GDM1 (cell line): ENCODE data around the gene CDK5RAP3.

ENCODE experiments used
- DNase-seq: peaks from one replicate; lab custom pipeline; 2025; lab: John Stamatoyannopoulos, UW

Gene CDK5RAP3

DNA sequence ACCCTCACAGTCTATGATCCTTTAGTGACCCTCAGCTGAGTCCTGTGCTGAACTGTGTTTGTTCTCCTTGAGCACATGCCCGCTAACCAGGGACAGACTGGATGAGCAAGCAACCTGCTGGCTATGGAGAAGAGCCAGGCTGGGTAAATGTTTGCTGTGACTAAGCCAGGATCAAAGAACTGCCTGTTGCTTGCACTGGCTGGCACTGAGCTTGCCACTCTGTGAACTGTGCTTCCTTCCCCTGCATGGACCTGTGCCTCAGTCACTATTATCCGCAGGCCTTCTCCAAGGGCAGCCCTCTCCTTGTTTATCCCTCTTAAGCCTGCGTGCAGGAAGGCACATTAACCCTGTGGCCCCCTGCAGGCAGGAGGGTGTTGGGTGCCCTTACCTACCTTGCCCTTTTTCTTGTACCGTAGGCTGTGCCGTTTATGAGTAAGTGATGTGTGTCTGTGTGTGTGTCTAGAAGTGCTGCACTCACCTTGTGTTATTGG, 22.2 kb upstream of the CDK5RAP3 start:
- no peak for DNase-seq

DNA sequence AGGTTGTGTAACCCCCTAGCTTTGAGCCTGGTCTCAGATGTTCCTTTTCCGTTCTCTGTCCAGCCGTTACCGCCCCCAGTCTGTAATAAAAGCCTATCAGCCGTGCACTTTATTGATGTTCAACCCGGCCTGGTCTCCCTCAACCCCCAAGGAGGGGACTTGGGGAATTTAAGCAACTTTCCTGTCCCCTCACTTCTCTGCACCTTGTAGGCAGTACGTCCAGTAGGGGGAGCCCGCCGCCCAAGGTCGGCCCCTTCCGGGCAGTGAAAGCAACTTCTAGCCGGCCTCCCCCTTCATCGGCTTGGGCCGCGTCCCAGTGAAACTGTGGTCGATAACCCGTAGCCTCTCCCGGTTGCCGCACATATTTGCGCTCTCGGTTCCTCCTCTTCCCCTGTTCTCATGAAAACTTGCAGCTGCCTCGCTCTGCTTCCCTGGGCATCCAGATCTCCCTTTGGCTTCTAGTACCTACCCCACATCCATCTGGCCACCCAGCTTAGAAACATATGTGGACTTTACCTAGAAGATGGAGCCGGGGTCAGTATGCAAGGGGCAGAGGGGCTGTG, 21.6 kb upstream of the CDK5RAP3 start:
- DNase-seq = peak; percentile 43

DNA sequence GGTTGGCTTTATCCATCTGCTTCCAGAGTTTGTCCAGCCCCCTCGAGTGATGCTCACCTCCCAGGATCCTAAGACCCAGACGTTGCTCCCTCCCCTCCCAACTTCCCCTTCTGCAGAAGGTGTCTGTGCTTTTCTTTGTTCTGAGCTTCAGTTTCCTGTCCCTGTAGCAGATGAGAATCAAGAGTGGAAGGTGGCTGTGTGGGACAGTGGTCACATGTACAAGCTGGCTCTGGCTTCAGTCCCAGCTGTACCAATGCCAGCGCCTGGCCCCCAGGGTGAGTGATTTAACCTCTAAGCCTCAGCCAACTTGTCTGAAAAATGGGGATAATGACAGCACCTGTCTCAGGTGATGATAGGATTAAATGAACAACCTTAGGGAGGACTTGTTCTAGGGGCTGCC, 21.0 kb upstream of the CDK5RAP3 start:
- no peak for DNase-seq

DNA sequence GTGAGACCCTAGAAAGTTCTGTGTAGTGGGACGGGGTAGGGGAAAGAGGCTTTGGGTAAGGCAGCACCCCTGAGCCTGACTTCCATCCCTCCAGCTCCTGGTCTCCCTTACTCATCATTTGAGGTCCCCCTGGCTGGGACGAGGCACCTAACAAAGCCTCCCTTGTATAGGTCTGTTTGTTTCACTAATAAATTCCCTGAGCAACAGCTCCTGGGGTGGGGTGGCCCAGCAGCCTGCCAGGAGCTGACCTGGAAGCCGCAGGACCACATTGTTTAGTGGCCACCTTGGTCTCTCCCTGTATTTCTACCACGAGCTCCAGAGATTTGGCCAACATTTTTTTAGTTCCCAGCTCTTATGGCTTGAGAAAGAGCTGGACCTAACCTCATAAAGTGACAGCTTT, 20.5 kb upstream of the CDK5RAP3 start:
- DNase-seq = no peak

DNA sequence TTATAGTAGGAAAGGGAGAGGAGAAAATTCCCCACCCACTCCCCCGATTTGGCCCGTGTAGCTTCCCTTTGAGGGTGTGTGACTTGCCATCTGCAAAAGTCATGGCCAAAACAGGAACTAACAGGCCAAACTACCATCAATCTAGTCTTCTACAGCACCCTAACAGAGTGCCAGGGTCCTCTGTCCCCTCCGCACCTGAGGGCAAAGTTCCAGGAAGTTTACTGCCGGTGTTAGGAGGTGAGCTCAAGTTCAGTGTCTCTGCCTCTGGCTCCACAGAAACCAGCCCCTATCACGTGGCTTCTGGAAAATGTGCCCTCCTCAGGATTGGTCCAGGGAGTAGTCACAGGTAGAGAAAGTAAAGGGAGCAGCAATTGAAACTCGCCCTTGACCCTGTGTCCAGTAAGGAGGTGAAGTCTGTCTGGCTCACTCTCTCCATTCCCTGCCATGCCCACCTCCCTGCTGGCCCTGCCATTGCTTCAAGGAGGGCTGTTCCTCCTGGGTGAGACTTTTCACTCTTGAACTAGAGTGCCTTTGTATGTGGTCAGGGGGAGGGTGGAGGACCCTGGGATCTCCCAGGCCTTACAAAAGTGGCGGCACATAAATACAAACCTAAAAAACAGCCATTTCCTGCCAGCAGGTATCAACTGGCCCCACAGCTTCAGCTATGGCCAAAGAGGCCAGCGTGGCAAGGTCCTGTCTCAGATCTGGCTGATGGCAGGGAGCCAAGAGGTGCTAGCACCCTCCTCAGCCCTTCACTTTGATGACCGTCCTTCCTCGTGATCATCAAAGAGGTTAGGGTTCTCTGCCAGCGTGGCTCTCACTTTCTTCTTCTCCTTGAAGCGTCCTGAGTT, 18.5 kb upstream of the CDK5RAP3 start:
- DNase-seq = no peak

DNA sequence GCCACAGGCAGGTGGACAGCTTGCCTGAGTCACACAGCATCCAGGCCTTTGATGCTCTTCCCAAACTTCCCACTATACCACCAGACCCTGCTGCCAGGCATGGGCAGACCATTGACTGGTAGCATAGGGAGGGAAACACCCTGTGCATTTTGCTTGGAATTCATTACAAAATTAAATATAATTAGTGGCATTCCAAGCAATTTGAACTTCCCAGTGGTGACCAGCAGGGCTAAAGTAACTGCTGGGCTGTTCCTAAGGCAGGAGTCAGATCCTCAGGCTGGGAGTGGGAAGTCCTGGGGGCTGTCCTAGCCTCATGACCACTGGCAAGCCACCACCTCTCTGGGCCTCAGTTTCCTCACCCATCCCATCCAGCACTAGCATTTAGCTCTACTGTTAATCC, 17.0 kb upstream of the CDK5RAP3 start:
- no peak for DNase-seq

DNA sequence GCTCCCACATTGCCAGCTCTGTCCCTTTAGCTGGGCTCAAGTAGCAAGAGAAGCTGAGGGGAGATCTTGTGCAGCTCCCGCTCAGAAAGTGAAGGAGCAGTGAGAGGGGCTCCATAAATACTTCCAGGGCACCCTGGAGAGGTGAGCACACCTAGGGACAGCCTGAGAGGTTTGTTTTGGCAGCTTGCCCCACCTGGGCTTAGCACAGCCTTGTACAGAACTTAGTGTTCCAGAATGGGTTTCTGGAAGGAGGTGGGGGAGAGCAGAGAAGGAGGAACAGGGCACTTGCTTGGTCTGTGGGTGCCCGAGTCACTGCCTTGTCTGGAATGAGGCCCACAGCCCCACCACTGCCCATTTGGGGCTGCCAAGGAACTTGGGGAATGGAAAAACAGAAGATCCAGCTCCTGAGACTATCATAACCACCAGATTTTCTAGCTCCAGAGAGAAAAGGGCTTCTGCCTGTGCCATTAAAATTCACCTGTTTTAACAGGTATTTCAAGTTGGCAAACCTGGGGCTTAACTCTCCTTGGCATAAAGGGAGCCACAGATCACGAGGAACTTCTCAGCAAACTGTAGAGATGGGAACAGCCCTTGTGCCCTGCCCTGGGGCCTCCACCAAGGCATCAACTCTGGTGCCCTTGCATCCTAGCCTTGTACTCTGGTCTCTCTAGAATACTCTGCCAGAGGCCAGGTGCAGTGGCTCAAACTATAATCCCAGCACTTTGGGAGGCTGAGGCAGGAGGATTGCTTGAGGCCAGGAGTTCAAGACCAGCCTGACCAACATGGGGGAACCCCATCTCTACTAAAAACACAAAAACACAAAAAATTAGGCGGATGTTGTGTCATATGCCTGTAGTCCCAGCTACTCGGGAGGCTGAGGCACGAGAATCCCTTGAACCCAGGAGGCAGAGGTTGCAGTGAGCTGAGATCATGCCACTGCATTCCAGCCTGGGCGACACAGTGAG, 15.1 kb upstream of the CDK5RAP3 start:
- DNase-seq = no peak

DNA sequence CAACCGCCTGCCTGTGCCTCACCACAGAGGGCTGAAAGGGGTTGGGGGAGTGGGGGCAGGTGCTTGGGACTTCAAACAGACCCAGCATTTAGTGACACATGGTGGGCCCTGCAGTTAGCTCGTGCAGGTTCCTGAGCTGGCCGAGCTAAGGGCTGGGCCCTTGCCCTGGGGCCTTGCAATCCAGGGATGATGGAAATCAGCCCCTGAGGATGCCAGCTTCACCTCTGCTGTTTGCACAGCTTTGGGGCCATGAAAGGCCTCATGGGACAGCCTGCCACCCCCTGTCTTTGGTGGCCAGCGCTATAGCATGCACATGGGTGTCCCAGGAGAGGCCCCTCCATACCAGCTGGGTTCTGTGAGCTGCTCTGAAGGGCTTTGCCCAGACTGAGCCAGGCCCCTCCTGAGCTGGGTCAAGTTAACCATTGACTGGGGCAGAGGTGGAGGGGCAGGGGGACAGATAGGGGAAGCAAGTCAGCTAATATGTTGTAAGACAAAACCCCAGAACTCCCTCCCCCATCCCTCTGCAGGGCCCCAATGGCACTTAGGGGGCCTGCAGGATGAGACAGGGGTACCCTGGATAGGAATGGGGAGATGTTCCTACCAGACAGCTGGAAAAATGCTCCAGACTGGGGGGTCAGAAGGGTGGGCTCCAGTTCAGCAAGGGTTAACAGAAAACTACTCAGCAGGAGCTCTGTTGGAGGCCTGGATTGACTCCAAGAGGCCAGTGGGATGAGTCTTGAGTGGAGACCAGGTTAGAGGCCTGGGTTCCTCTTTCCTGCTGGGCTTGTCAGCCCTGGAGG, 13.9 kb upstream of the CDK5RAP3 start:
- DNase-seq = no peak

DNA sequence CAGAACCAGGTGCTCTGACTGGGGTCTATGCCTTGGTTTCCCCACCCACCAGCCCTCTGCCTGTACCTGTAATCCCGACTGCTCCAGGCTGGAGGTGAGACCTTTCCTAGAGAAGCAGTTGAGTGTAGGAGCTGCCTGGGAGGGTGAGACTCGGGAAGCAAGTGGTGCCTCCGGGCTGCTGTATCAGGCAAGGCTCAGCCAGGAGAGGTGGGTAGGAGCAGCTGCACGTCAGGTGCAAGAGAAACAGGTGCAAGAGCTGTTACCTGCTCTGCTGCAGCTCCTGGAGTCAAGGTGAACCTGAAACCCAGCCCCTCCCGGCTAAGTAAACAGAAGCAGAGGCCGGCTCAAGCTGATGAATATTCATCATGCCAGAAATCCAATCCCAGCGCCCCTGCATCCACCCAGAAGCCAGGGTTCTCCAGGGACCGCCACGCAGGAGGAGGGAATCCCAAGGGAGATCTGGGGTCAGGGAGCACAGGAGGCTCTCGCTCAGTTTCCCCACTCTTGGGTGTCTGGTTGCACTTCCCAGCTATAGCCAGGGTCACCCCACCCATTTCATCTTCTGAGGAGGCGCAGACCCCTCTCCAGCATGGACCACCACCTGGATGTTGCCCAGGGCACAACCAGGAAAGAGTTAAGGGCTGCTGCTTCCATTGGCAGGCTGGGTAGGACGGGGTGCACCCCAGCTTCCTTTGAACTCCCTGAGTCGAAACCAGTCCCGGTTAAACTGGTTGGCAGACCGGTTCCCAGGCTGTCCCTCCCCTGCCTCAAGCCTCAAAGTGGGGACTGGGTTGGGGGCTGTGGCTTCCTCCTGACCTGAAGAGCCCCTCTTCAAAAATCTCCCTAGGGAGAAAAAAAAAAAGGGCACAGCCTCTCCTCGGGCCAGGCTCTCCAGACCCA, 13.1 kb upstream of the CDK5RAP3 start, which contains the start of gene PRR15L:
TSS of gene PRR15L (minus strand) at position 293 of the 900 bp plus-strand sequence. CDS start 4,649 bp downstream, outside the sequence.
- DNase-seq = no peak

DNA sequence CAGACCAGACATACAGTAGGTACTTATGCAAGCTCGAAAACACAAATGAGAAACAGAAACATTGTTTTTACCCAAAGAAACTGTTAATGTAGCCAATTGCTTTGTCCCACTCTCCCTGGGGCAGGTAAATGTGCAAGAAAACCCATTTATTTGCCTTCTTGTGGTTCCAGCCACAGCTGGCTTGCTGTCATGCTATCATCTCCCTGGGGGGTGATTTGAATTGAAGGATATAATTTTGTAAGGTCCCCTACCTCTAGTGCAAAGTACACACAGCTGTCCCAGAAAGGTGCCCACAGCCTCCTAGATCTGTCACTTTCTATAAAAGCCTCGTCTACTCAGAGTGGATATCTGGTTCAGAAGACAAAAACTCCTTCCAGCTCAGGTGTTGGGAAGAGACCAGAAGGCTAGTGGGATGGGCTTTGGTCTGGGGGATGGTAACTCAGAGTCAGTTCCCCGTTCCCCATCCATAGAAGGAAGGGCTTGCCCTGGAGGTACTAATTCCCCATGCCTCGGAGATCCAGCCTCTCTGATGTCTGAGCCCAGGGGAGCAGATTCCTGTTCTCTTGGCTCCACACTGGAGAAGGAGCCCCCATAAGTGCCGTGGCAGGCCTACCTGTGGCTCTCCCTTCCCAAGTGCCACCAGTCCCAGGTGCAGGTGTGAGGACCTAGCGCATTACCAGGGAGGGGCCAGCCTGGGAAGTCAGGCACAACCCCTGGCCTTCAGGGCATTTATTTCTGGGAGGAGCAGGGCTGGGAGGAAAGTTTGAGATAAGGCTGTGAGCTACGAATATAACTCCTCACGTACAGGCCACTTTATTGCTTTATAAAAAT, 10.9 kb upstream of the CDK5RAP3 start:
- DNase-seq = no peak

DNA sequence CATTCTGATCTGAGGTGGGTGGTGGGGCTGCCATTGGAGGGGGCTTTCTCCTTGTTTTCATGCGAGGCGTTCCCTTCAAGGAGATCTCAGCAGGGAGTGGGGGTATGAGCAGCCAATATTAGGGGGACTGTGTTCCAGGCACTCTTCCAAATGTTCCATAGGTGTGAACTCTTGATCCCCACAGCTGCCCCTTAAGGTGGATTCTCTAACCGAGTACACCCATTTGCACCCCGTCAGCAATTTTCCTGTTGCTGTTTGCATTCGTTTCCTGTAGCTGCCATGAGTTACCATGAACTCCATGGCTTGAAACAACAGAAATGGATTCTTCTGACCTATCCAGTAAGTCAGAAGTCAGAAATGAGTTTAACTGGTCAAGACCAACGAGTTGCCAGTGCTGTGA, 9.5 kb upstream of the CDK5RAP3 start:
- DNase-seq = no peak

DNA sequence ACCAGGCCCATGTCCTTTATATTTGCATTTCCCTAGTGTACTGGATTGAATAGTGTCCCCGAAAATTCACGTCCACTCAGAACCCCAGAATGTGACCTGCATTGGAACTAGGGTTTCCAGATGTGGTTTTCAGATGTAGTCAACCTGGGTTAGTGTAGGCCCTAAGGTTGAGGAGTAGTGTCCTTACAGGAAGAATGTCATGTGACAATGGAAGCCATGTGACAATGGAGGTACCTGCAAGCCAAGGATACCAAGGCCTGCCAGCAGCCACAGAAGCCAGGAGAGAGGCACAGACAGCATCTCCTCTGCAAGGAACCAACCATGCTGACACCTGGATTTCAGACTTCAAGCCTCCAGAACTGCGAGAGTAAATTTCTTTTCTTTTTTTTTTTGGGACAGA, 8.0 kb upstream of the CDK5RAP3 start:
- no peak for DNase-seq

DNA sequence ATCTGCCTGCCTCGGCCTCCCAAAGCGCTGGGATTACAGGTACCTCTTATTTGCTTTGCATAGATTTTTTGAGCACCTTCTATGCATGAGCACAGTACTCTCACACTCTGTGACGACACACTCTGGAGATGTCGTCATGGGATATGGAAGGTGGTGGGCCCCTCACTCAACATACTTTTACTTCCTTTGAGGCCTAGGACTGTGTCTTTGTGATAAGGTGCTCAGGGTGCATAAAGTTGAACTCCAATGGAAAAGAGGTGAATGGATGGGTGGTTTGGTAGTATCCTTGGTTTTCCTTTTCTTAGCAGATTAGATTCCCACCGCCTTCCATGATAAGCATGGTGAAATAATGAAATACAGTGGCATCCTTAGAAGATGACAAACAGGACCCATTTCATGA, 6.1 kb upstream of the CDK5RAP3 start:
- DNase-seq = no peak

DNA sequence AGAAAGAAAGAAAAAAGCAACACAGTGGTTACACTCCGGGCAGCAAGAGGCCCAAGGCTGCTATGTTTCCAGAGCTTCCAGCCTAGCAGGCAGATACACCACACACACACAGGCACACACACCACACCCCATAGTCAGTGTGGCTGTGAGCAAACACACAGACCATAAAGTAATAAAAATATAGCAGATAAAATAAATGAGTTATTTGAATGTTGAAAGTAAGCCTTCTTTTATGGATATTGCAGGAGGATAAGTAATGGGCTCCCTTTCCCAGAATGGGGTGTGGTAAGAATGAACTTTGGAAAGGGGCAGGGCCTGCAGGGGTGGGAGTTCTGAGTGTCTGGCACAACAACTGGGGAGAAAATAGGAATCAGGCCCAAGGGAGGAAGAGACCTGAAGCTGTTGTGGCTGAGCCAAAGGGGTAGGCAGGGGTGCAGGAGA, 4.8 kb upstream of the CDK5RAP3 start:
- no peak for DNase-seq

DNA sequence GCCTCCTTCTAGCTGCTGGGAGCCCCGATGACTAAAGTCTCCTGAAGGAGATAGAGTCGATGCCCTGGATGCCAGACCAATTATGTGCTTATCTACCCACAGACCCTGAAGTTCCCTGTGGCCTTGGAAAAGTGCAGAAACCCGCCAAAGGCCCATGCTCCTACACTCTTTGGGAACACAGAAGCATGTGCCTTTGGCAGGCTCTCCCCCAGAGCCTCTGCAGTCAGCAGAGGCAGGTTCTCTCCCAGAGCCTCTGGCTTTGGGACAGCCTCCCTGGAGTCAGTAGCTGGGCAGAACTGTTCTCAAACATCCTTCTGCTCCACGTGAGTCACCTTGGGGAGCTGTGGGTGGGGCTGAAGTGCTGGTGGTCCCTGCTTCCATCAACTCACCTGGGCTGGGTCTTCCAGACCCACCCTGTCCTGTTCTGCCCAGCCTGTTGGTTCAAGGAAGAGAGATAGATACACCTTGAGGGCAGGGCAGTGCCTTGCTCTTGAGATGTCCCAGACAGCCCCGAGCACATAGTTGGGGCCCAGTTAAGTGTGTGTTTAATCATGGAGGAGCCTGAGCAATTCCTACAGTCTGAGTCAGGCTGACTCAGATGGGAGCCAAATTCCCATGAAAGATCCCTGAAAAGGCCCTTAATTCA, 3.2 kb upstream of the CDK5RAP3 start:
- DNase-seq = no peak

DNA sequence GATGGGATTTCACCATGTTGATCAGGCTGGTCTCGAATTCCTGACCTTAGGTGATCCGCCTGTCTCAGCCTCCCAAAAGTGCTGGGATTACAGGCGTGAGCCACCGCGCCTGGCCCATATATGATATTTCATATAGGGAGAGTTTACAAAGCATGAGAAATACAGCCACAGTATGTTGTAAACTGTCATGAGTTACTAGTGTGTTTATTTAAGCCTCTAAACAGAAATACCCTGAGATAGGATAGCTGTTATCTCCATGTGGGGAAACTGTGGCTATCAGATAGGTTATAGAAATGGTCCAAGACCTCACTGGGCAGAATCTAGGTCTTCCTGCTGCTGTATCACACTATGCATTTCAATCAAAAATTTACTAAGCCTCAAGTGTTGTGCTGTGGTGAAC, 2.1 kb upstream of the CDK5RAP3 start:
- DNase-seq = no peak

DNA sequence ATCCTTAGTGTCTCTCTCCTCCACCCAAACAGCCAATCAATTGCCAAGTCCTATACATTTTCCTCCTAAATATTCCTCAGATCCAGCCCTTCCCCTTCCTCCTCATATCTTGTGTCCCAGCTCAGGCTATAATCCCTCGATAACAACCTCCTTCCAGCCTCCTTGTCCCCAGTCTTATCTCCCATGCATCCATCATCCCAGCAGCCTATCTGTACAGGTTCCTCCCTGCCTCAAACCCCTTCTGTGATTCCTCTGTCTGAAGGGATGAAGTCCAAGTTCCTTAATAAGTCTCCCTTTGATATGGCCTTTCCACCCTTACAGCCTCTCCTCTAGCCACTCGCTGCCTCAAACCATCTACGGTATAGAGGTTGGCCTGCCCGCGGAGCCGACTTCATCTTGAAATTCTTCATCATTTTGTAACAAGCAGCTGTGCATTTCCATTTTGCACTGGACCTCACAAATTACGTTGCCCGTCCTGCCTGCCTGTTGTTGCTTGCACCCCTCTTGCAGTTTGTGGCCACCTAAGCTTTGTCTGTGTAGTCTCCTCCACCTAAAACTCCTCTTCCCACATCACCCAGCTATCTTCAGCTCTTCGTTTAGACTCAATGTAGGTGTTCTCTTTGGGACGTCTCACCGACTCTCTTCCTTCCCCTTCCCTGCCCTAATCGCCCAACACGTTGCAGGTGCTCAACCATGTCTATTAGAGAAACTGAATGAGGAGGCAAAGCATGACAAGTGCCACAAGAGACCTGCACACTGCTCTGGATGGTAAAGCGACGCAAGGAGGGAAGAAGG, 786 bp upstream of the CDK5RAP3 start:
- no peak for DNase-seq

DNA sequence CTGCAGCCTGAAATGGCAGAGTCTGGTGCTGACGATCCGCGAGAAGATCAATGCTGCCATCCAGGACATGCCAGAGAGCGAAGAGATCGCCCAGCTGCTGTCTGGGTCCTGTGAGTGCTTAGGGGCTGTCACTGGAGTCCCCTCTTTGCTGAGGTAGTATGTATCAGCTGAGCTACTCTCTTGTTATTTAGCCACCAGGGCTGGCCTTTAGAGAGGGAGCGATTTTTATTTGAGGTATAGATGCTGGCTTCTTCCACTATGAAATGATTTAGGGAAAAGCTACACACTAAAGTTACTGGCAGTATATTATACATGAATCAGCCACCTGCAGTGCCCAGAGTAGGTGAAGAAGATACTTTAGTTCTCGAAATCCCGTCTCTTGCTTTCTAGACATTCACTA, 2.6 kb downstream of the CDK5RAP3 start:
- DNase-seq = no peak
